ENCODE results near the gene RNF148.

Gene RNF148, protein sequence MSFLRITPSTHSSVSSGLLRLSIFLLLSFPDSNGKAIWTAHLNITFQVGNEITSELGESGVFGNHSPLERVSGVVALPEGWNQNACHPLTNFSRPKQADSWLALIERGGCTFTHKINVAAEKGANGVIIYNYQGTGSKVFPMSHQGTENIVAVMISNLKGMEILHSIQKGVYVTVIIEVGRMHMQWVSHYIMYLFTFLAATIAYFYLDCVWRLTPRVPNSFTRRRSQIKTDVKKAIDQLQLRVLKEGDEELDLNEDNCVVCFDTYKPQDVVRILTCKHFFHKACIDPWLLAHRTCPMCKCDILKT

DNA sequence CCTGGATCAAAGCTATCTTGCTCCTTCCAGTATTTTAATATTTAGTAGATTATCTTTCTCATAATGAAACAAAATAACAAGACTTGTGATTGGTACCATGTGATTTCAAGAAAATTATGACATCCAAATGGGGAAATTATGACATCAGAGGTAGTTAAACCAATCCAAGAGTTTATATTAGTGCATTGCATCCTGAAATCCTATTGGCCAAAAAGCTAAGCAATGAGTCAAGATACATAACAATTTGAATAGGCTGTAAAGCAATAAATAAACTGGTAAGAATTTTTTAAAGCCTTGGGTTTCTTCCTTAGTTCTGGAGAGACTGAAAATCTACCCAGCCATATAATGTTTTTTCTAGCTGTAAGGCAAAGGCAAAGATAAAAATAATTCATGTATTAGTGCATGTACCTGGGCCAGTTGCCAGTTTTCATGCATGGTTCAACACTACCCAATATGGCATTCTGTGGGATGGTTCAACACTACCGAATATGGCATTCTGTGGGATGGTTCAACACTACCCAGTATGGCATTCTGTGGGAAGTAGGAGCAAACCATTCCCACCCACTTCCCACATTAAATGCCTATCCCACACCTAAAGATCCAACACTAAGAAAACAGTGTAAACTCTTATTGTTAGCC is at the start of gene RNF148:
Gene RNF148, minus strand, starts transcription at position 51 of the 639 bp plus-strand sequence. CDS start 172 bp downstream, outside the sequence.
- DNase-seq (ENCODE audit: low read depth), result no peak

DNA sequence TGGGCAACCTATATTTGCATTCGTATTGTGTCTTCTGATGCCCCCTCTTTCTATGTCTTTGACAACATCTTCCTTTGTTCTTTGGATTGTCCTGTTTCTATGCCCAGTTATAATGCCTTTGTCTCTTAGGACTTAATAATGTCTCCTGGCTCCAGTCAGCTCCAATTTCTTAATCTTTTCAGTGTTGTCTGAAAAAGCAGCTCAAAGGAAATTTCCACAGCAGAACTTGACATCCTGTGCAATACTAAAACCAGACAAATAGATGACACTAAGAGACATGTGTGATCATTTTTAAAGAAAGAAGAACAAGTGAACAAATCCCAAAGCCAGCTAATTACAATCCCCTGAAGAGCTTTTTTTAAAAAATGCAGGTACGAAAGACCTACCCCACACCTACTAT is 47.7 kb upstream of the RNF148 start:
- DNase-seq (ENCODE audit: low read depth), result no peak

DNA sequence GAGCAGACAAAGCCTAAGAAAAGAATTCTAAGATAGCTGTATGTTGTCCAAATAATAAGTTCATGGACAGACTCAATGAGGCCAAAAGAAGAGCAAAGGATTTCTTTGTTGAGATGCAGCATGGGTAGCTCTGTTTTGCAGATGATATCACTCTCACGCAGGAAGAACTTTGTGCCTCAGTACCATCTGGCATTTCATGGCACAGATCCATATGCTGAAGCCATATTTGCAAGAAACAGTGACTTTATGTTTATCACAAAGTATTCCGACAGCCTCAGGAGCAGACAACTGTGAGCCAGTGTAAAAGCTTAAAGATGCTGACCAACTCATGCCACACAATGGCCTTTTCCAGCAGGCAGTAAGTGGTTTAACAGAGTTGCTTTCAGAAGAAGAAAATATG is 45.5 kb upstream of the RNF148 start:
- no peak for DNase-seq (ENCODE audit: low read depth)

DNA sequence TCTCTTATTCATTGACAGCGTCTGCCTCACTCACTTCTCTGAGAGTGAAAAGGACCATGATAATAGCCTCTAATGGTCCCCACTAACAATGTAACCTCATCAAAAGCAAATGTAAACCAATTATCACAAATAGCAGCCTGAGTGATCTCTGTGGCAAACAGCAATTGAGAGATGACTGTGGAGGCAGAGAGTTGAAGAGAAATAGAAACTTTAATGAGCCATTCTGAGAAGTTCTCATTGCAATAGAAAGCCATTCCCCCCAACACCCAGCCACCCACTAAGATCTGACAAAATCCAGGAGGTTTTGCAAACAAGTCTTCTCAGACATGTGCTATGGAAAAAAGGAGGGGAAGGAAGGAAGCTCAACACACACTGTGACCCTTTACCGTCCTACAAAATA is 44.2 kb upstream of the RNF148 start:
- no peak for DNase-seq (ENCODE audit: low read depth)

DNA sequence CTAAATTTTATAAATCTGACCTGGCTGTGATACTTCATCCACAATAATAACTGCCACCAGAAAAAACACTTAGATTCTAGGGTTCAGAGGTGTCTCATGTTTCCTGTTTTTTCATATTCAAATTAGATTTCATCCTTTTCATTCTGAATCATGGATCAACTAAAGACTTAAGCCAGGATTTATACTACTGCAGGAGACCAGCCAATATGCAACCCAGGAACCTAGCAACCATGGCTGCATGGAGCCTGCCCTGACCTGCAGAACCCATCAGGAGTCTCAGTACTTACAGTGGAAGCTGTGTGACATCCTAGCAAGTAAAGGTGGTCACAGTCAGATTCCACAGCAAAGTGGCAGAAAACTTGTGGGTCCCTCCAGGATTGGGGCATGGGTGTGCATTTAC is 40.5 kb upstream of the RNF148 start:
- no peak for DNase-seq (ENCODE audit: low read depth)

DNA sequence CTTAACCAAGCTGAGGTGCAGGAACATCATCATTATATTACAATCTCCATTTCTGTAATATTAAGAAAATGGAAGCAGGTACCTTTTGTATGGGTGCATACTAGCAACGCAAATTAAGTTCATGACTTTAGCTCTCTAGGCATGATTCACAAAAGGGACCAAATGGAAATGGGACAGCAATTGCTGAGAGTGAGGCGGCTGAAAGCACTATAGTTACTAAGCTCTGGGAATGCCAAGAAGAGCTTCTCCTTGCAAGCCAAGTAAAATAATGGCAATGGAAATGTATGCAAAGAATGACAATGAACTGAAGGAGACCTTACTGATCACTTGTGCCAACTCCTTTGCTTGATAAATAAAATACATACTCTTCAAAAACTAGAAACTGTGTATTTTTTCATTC is 36.2 kb upstream of the RNF148 start:
- DNase-seq (ENCODE audit: low read depth), result no peak

DNA sequence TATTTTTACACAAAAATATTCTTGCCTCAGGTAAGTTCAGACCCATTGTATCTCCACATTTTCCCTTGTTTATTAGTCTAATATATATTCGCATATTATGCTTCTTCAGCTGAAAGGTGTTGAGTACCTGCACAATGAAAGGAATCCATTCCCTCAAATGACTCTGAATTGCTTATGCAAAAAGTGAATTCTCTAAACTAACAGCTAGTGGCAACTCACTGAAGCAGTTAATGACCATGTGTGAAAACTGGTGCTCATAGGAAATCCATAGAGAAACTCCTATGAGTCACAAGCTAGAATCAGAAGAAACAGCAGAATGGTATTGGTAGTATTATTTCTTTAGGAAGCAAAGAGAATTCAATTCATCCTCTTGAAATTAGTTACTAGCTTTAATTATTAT is 33.5 kb upstream of the RNF148 start:
- no peak for DNase-seq (ENCODE audit: low read depth)

DNA sequence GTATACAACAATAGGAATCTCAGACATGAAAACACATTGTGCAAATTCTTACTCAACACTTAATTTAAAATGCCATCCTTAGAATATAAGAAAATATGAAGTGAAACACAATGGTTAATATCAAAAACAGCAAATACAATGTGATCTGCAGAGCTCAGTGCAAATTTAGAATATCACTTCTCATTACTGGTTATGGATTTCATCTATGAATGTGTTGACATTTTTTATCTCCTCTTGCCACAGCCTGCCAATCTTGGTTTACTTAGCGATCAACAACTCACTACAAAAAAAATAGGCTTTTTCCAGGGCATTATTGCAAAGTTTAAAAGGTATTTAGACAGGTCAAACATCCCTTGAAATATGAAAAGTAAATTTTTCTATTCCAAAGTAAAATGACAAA is 25.0 kb upstream of the RNF148 start:
- DNase-seq (ENCODE audit: low read depth), result no peak

DNA sequence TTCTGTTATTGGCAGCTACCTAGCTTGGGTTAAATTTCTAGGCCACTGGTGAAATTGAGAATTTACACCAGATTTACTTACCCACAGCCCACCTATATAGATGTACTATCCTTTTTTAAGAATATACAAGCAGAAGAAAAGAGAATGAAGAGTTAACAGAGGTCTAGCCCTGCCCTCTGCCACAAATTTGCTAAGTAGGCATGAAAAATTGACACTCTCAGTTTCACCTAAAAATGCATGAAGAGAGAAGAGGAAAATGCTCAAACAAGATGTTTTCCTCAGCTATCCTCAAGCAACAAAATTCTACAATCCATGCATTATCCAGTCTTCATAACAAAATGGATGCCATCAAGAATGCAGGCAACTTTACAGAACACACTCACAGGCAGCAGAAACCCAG is 24.6 kb upstream of the RNF148 start:
- DNase-seq (ENCODE audit: low read depth), result no peak

DNA sequence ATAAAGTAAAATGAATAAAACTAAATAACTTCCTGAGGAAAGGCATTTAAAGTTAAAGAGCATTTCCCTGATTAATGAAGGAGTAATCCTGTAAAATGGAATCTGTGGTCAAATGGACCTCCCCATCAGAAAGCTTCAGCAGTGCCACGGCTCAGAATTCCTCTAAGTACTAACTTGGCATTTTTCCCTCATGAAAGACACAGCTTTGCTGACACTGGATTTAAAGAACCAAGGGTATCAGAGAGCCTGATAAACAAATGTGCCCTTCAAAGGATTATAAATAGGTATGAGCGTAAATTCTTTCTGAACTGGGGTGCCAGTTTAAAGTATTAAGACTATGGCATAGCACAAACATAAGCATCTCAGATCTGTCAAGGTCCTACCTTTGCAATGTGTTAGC is 24.2 kb upstream of the RNF148 start:
- DNase-seq (ENCODE audit: low read depth), result no peak

DNA sequence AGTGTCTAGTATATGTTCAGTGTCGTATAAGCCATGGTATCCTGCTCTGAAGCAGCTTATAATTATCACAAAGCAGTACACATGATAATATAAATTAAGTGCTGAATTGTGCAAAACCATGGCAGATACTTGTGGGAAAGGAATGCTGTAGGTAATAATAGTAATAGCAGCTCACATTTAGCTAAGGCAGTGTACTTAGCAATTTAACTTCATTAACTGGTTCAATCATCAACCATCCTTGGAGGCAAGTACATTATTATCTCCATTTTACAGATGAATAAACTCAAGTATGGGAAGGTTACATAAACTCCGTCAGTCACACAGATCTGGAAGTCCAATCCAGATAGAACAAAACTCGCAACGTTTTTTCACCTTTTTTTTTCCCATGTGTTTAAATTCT is 21.6 kb upstream of the RNF148 start:
- no peak for DNase-seq (ENCODE audit: low read depth)

DNA sequence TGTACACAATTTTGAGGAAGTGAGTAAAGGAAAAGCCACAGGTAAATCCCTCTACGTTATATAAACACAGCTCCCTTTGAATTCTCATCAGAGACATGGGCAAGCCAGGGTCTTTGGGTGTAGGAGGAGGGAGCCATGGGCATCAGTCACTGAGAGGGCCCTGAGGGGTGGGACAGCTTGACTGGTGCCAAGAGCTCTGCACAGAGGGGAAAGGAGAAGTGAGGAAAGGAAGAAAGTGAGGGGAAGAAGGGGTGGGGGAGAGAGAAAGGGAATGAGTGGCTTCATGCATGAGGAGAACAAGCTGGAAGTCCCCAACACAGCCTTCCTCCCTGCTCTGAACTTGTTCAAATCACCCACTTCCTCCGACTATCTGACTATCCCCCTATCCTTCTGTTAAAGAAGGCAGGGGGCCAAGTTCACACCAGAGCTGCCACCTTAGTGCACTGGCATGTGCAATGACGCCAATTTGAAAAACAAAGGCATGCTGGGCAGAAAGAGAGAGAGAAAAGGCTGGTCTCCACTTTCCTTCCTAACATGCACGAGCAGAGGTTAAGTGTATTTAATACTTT is 16.4 kb upstream of the RNF148 start:
- DNase-seq (ENCODE audit: low read depth), result no peak

DNA sequence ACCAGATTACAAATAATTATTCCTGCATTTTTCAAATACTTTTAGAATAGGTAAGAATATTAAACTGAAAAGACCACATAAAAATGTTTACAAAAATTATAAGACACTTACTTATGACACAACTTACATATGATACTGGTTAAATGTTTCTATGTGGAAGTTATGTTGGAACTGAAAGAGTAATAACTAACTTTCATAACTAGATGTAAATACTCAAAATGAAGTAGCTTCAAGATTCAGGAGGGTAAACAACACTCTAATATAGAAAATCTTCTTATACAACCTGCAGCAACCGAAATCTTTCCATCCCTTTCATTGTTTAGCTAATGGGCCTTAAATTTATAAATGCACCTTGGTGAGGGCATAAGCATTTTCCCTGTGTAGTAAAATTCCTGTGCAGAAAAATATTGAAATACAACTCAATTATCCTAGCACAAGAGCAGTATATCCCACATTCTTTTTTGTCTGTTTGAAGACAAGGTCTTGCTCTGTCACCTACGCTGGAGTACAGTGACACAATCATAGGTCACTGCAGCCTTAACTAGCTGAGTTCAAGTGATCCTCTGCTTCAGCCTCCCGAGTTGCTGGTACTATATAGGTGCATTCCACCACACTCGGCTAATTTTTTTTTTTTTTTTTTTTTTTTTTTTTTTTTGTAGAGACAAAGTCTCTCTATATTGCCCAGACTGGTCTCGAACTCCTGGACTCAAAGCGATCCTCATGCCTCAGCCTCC is 14.8 kb upstream of the RNF148 start:
- DNase-seq (ENCODE audit: low read depth), result no peak

DNA sequence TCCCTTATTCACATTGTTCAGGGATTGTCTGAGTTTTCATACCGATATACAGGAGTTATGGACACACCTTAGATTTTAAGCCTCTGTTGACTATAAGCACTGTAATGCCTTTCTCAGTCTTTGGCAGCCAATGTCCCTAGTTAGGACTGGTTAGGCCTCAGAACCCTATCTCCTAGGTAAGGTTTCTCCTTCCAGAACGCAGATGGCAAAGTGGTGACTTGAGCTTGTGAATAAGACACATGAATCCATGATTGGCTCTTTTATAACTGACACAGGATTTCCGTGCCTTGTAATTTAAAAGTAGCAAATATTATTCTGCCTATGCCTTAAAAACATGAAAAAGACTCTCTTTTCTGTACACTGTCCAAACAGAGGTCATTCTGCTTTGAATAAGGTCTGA is 12.5 kb upstream of the RNF148 start:
- DNase-seq (ENCODE audit: low read depth), result no peak

DNA sequence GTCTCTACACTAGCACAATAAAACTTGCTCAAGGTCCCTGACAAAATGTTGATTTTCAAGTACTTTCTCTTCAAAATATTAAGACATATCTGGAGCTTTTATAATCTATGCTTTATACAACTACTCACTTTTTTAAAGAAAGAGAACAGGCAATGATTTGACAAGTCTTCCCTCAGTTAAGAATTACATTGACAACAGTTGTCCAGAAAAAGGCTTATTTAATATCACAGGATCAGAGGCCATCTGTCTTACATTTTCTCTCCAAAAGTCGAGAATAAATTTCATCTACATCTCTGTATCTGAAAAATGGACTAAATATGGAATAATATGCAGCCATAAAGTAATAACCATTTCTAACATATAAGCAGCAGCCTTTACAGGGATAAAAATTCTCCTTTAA is 8.2 kb upstream of the RNF148 start:
- DNase-seq (ENCODE audit: low read depth), result no peak

DNA sequence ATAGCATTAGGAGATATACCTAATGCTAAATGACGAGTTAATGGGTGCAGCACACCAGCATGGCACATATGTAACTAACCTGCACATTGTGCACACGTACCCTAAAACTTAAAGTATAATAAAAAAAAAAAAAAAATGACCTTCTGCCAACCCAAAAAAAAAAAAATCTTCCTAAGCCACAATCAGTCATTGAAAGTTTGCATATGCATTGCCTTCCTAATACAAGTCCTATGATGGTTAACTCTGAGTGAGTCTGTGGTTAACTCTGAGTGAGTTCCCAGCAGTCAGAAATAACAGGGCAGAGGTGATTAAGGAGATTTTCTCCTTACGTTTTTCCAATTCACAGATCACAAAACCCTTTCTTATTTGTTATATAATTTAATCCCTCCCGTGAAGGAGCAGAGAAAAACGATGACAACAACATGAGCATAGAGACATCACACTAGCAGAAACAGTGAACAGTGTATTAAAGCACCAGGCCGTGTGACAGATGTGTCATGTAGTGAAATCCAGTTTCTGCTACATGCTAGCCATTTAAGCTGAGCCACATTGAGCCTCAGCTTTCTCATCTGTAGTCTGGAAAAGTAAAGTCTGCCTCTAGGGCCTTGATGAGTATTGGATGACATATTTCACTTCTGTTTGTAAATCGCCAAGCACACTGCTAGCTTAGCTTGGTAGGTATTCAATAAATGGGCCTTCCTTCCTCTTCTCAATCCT is 7.4 kb upstream of the RNF148 start:
- no peak for DNase-seq (ENCODE audit: low read depth)

DNA sequence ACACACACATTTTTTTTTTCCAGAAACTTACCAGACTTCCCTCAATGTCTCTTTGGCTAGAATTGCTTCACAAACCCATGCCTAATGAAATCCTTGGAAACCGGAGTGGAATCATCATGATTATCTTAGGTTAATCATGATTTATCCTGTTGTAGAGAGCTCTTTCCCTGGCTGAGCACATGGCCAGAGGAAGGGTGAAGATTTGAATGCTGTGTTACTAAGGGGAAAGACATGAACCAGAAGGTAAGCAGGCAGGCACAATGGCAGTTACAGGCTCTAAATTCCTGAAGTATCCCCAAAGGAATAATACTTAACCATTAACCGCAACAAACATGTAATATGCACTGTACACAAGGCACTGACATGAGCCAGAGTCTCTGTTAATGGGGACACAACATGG is 4.1 kb upstream of the RNF148 start:
- DNase-seq (ENCODE audit: low read depth), result no peak

DNA sequence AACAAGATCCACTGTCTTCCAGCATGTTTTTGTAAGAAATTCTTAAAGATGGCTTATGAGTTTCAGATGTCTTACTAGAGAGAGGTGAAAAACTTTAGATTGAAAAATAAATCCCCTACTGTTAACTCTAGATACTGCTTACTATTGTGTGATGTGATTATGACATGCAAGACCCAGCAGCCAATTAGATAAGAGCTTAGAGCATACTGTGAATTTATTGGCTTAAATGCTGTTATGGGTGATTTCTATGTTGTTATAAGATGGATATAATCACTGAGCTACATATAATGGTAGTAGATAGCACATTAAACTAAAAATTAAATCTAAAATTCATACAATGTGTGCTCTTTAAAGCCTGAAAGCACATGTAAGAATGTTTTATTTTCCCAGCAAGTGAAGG is 3.7 kb downstream of the RNF148 start, which contains the start of gene RNF133:
Gene RNF133, minus strand, starts transcription at position 101 of the 400 bp plus-strand sequence. CDS start 199 bp downstream, outside the sequence.
- DNase-seq (ENCODE audit: low read depth), result no peak

DNA sequence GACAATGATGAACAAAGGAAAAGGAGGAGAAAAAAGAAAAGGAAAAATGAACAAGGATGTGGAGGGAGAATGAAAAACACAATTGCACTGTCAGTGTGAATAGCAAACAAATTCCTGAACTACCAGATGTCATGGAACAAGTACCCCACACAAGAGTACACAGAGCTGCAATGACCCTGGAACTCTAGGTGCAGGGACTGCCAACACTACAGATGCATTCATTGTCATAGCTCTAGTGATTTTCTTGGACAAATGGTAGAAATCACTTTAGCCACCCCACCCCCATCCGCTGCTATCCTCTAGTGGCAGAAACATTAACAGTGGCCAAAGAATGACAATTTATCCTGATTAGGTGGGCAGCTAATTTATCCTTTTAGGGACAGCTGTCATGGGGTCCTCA is 6.9 kb downstream of the RNF148 start:
- DNase-seq (ENCODE audit: low read depth), result no peak

DNA sequence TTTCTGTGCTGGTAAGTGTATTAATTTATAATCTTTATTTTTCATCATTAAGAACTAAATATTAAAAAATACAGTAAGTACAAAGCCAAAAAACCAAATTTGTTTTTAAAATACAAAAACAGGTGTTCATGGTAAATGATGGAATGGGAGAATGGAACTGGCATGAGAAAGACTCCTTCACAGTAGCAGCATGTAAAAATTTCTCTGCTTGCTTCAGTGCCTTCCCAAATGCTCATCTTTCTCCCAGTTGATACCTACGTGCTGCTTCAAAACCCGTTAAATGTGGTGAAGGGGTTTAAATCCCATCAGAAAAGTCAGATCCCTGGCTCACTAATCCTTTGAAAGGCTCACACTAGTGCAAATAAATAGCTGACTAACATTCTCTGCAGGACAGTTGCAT is 8.0 kb downstream of the RNF148 start:
- DNase-seq (ENCODE audit: low read depth), result no peak

DNA sequence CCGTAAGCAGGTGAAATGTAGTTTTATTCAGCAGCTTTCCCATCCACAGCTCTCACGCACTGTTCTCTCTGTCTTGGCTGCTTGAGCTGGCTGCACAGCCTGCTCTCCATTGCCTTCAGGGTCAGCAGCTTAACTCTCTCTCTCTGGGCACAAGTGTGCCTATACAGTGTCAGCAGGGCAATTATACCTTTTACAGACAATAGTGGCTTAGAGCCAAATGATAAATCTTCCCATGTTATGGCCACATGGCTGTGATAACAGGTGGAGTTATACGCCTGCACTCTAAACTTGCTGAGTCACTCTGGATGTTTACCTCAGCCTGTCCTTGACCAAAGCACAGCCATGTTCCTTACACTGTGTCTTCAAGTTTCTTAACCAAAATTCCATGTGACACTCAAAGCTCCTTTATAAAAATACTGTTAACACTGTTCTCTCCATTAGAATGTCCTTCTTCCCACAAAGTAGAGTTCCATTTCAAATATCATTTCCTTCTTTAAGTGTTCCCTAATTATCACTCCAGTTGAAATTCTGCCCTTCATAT is 9.9 kb downstream of the RNF148 start:
- DNase-seq (ENCODE audit: low read depth), result no peak

Measured in activated T-helper 1 cell treated with Interleukin-2 at 50 U/mL for 16 hours (primary cell).